Gastroesophageal sphincter (tissue), 3 donors: ENCODE results near the gene SCGB3A2.

Source experiments
- POLR2A ChIP-seq, 2 donors: fragments of 450-650 bp; IDR thresholded peaks; one replicate each; pipeline ENCODE4 v1.6.1; 2017; ENCODE audit warnings: antibody characterized with exemption in 2 of 2, mild to moderate bottlenecking in 2 of 2, moderate library complexity in 1 of 2
- POLR2AphosphoS5 ChIP-seq: sonication (generic); formaldehyde crosslinking; IDR thresholded peaks from one replicate; pipeline ENCODE4 v1.6.1; 2017; ENCODE audit warnings: antibody characterized with exemption
- TF ChIP-seq, protein P1 (sequence below), 4 experiments: fragments of 200-600 bp in 2 of 4; fragments of 450-650 bp in 2 of 4; sonication (generic) in 1 of 4; IDR thresholded peaks; one replicate each; pipeline ENCODE4 v1.5.1; 2017 to 2019; ENCODE audit warnings: antibody characterized with exemption in 4 of 4, mild to moderate bottlenecking in 2 of 4, moderate library complexity in 2 of 4

DNA sequence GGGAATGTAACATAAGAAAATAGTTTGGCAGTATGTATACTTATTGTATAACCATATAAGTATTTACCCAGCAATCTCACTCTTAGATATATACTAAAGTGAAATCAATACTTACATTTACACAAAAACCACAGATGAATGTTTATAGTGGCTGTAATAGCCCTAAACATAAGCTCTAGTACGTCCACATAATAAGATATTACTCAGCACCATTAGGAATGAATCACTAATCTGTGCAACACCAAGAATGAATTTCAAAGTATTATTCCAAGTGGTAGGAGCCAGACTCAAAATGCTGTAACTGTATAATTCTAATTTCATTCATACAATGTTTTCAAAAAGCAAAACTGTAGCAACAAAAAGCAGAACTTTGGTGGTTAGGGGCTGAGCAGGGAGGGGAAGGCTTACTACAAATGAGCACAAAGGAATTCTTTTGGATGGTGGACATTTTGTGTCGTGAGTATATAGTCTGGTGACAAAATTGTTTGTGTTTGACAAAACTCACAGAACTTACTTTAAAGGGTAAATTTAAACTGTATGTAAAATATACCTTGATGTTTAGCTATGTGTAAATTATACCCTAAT lies 39.7 kb downstream of the SCGB3A2 start:
- TF ChIP-seq POLR2A (IDR thresholded peaks at IDR 0.05): no peak
- TF ChIP-seq, protein P1, sequence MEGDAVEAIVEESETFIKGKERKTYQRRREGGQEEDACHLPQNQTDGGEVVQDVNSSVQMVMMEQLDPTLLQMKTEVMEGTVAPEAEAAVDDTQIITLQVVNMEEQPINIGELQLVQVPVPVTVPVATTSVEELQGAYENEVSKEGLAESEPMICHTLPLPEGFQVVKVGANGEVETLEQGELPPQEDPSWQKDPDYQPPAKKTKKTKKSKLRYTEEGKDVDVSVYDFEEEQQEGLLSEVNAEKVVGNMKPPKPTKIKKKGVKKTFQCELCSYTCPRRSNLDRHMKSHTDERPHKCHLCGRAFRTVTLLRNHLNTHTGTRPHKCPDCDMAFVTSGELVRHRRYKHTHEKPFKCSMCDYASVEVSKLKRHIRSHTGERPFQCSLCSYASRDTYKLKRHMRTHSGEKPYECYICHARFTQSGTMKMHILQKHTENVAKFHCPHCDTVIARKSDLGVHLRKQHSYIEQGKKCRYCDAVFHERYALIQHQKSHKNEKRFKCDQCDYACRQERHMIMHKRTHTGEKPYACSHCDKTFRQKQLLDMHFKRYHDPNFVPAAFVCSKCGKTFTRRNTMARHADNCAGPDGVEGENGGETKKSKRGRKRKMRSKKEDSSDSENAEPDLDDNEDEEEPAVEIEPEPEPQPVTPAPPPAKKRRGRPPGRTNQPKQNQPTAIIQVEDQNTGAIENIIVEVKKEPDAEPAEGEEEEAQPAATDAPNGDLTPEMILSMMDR (IDR thresholded peaks at IDR 0.05): no peak
- TF ChIP-seq POLR2AphosphoS5: no peak
